ENCODE data around the gene GPR89B.
"Not testable (repeated sequence)": the region's sequence is repeated elsewhere in the genome, so short reads cannot be mapped to it uniquely, and the experiment has no call there.

GPR89B gene

GRCh38 chr1:147935296-147935695 lies 7.1 kb downstream of the GPR89B start:
- not testable (repeated sequence) for DNase-seq (ENCODE audit: low read depth in 2 of 3, low spot score in 2 of 3)

GRCh38 chr1:147940456-147940855 lies 12.2 kb downstream of the GPR89B start:
- not testable (repeated sequence) for DNase-seq (ENCODE audit: low read depth in 2 of 3, low spot score in 2 of 3)

GRCh38 chr1:147942563-147942962 lies 14.3 kb downstream of the GPR89B start:
- DNase-seq (ENCODE audit: low read depth in 2 of 3, low spot score in 2 of 3): not testable (repeated sequence)

GRCh38 chr1:147949517-147949916 lies 21.3 kb downstream of the GPR89B start:
- DNase-seq (ENCODE audit: low read depth in 2 of 3, low spot score in 2 of 3): not testable (repeated sequence)

- not testable (repeated sequence) for DNase-seq (ENCODE audit: low read depth in 2 of 3, low spot score in 2 of 3)
Observed at GRCh38 chr1:147958906-147959305, 30.7 kb downstream of the GPR89B start.

- DNase-seq (ENCODE audit: low read depth in 2 of 3, low spot score in 2 of 3): not testable (repeated sequence)
Observed at GRCh38 chr1:147959680-147960079, 31.5 kb downstream of the GPR89B start.

GRCh38 chr1:147964575-147964974 lies 36.4 kb downstream of the GPR89B start:
- DNase-seq (ENCODE audit: low read depth in 2 of 3, low spot score in 2 of 3): not testable (repeated sequence)

GRCh38 chr1:147966657-147967056 lies 38.4 kb downstream of the GPR89B start:
- DNase-seq (ENCODE audit: low read depth in 2 of 3, low spot score in 2 of 3): not testable (repeated sequence)

- not testable (repeated sequence) for DNase-seq (ENCODE audit: low read depth in 2 of 3, low spot score in 2 of 3)
Observed at GRCh38 chr1:147978896-147979651, 50.9 kb downstream of the GPR89B start.

GRCh38 chr1:147985374-147985773 lies 57.2 kb downstream of the GPR89B start:
- not testable (repeated sequence) for DNase-seq (ENCODE audit: low read depth in 2 of 3, low spot score in 2 of 3)

- not testable (repeated sequence) for DNase-seq (ENCODE audit: low read depth in 2 of 3, low spot score in 2 of 3)
Observed at GRCh38 chr1:147987893-147988292, 59.7 kb downstream of the GPR89B start.

GRCh38 chr1:147992916-147993315 lies 64.7 kb downstream of the GPR89B start:
- DNase-seq (ENCODE audit: low read depth in 2 of 3, low spot score in 2 of 3): not testable (repeated sequence)

GRCh38 chr1:147993400-147993799 lies 65.2 kb downstream of the GPR89B start:
- not testable (repeated sequence) for DNase-seq (ENCODE audit: low read depth in 2 of 3, low spot score in 2 of 3)

- not testable (repeated sequence) for DNase-seq (ENCODE audit: low read depth in 2 of 3, low spot score in 2 of 3)
Observed at GRCh38 chr1:147993825-147994615, 65.8 kb downstream of the GPR89B start.

GRCh38 chr1:147996088-147996487 lies 67.9 kb downstream of the GPR89B start:
- DNase-seq (ENCODE audit: low read depth in 2 of 3, low spot score in 2 of 3): not testable (repeated sequence)

- not testable (repeated sequence) for DNase-seq (ENCODE audit: low read depth in 2 of 3, low spot score in 2 of 3)
Observed at GRCh38 chr1:148007724-148008123, 79.5 kb downstream of the GPR89B start.

GRCh38 chr1:148010527-148010926 lies 82.3 kb downstream of the GPR89B start:
- DNase-seq (ENCODE audit: low read depth in 2 of 3, low spot score in 2 of 3): no peak

- DNase-seq (ENCODE audit: low read depth in 2 of 3, low spot score in 2 of 3): not testable (repeated sequence)
Observed at GRCh38 chr1:148013177-148014144, 85.2 kb downstream of the GPR89B start.

GRCh38 chr1:148014289-148015200 lies 86.3 kb downstream of the GPR89B start:
- not testable (repeated sequence) for DNase-seq (ENCODE audit: low read depth in 2 of 3, low spot score in 2 of 3)

- DNase-seq (ENCODE audit: low read depth in 2 of 3, low spot score in 2 of 3): not testable (repeated sequence)
Observed at GRCh38 chr1:148024918-148025317, 96.7 kb downstream of the GPR89B start.

All from activated CD8-positive, alpha-beta memory T cell treated with anti-CD3 and anti-CD28 coated beads for 48 hours (primary cell).